Endothelial cell of umbilical vein (primary cell): Measurements from ENCODE around the gene RBMS3. TPM values are rescaled to one million over a fixed set of nuclear protein-coding genes. Genes with fewer than 3 reads are reported as not detected.

ENCODE experiments used
- BruUV-seq: library from RNA; stranded (reverse); fragments of 400-500 nt; replicated peaks from 2 replicates; lab custom pipeline; 2021; lab: Mats Ljungman, UMichigan
- CTCF ChIA-PET: fragments of 300-600, 350-600 bp; sonication (Branson Sonifier 250); formaldehyde crosslinking; loops from one replicate; lab custom pipeline; 2021; ENCODE audit warnings: antibody characterized with exemption, inconsistent platforms; lab: Charles Lee
- POLR2A ChIA-PET: fragments of 300-600, 350-600 bp; sonication (Branson Sonifier 250); formaldehyde crosslinking; loops from one replicate; lab custom pipeline; 2021; ENCODE audit warnings: antibody characterized with exemption, inconsistent platforms; lab: Charles Lee
- DNase-seq: peaks from one replicate; pipeline ENCODE4 v3.0.0-alpha.2; 2011; ENCODE audit warnings: low read depth, low spot score
- FAIRE-seq: peaks from 2 replicates; lab custom pipeline; 2011; peaks lifted over from hg19 to GRCh38; lab: Jason Lieb, UNC
- H2AFZ ChIP-seq: 2 replicates; pipeline ENCODE4 v1.6.0; 2012; ENCODE audit warnings: low read depth, low read length, control low read depth, inconsistent platforms
- H3K27ac ChIP-seq: 2 replicates; pipeline ENCODE4 v1.5.1; 2011; ENCODE audit warnings: low read depth, mild to moderate bottlenecking, control low read depth, low read length, moderate library complexity; ENCODE audit not compliant: insufficient read depth
- H3K27me3 ChIP-seq, 2 experiments: 2 replicates each; pipeline versions ENCODE4 v1.6.0 to v1.6.1; 2011; ENCODE audit warnings: low read length in 2 of 2, mixed read lengths in 1 of 2; ENCODE audit not compliant: control insufficient read depth in 2 of 2, insufficient read depth in 2 of 2
- H3K36me3 ChIP-seq, 2 experiments: 2 replicates in 1 of 2; 3 replicates in 1 of 2; pipeline ENCODE4 v1.5.1; 2011; ENCODE audit warnings: low read length in 2 of 2, mild to moderate bottlenecking in 1 of 2, moderate library complexity in 1 of 2; ENCODE audit not compliant: control insufficient read depth in 2 of 2, insufficient read depth in 2 of 2; ENCODE audit errors: extremely low read depth in 1 of 2
- H3K4me1 ChIP-seq: 3 replicates; pipeline ENCODE4 v1.5.1; 2011; ENCODE audit warnings: mild to moderate bottlenecking, low read length; ENCODE audit not compliant: control insufficient read depth, insufficient read depth; ENCODE audit errors: extremely low read depth
- H3K4me2 ChIP-seq: 2 replicates; pipeline ENCODE4 v1.6.1; 2011; ENCODE audit warnings: low read length, control low read depth, mixed read lengths; ENCODE audit not compliant: insufficient read depth
- H3K4me3 ChIP-seq, 3 experiments: fragments of 200-600 bp in 1 of 3; sonication (generic), shearing (Covaris generic) in 1 of 3; replicated peaks in 1 of 3; 2 replicates each; pipeline ENCODE4 v1.5.1; 2011 to 2016; ENCODE audit warnings: control low read depth in 3 of 3, low read length in 3 of 3, mild to moderate bottlenecking in 2 of 3, inconsistent platforms in 1 of 3, low read depth in 1 of 3, moderate library complexity in 1 of 3; ENCODE audit not compliant: insufficient read depth in 1 of 3
- H3K79me2 ChIP-seq: 2 replicates; pipeline ENCODE4 v1.6.0; 2012; ENCODE audit warnings: low read length, inconsistent platforms; ENCODE audit not compliant: control insufficient read depth, insufficient read depth
- H3K9ac ChIP-seq: replicated peaks from 2 replicates; pipeline ENCODE3; 2011; ENCODE audit warnings: low read length, control low read depth; ENCODE audit not compliant: insufficient read depth; ENCODE audit errors: extremely low read depth
- H3K9me1 ChIP-seq: replicated peaks from 3 replicates; pipeline ENCODE4 v1.6.0; 2011; ENCODE audit warnings: mild to moderate bottlenecking, low read length; ENCODE audit not compliant: control insufficient read depth, insufficient read depth; ENCODE audit errors: extremely low read depth
- H3K9me3 ChIP-seq: replicated peaks from 2 replicates; pipeline ENCODE4 v1.5.1; 2012; ENCODE audit warnings: low read length, inconsistent platforms; ENCODE audit not compliant: control insufficient read depth, insufficient read depth
- H4K20me1 ChIP-seq: replicated peaks from 2 replicates; pipeline ENCODE3; 2011; ENCODE audit warnings: mild to moderate bottlenecking, low read length; ENCODE audit not compliant: control insufficient read depth, insufficient read depth; ENCODE audit errors: extremely low read depth
- EZH2 ChIP-seq: IDR thresholded peaks from 2 replicates; pipeline ENCODE4 v1.6.1; 2012; ENCODE audit warnings: borderline replicate concordance, low read depth, mild to moderate bottlenecking, moderate library complexity, low read length, inconsistent platforms; ENCODE audit not compliant: severe bottlenecking
- FOS ChIP-seq: IDR thresholded peaks from 2 replicates; pipeline ENCODE4 v1.6.1; 2011; ENCODE audit warnings: mild to moderate bottlenecking, low read length, moderate library complexity, borderline replicate concordance; ENCODE audit not compliant: insufficient read depth
- GATA2 ChIP-seq: IDR thresholded peaks from 2 replicates; pipeline ENCODE4 v1.7.0; 2011; ENCODE audit warnings: low read depth, mild to moderate bottlenecking, moderate library complexity, mixed read lengths, low read length; ENCODE audit not compliant: insufficient read length, insufficient read depth
- JUN ChIP-seq: IDR thresholded peaks from 2 replicates; pipeline ENCODE4 v1.6.1; 2011; ENCODE audit warnings: borderline replicate concordance, low read depth; ENCODE audit not compliant: insufficient read length, insufficient read depth
- MYC ChIP-seq: IDR thresholded peaks from one replicate; pipeline ENCODE4 v1.6.1; 2011; ENCODE audit warnings: mild to moderate bottlenecking, low read depth, low read length
- POLR2A ChIP-seq: IDR thresholded peaks from 2 replicates; pipeline ENCODE4 v1.6.1; 2012; ENCODE audit warnings: low read depth, mild to moderate bottlenecking, control low read depth, low read length
- POLR2AphosphoS5 ChIP-seq: IDR thresholded peaks from 2 replicates; pipeline ENCODE4 v1.6.1; 2012; ENCODE audit warnings: low read depth, mild to moderate bottlenecking, control low read depth, low read length, moderate library complexity; ENCODE audit not compliant: insufficient read depth
- dilution Hi-C: fragments of 300-500 bp; cut with MboI; formaldehyde crosslinking; loops from one replicate; pipeline ENCODE4 v1.15.0; 2019; ENCODE audit warnings: low sequenced_read_pairs; ENCODE audit not compliant: extremely low pct_ligation_motif_present
- intact Hi-C: fragments of 100-400 bp; cut with micrococcal nuclease; formaldehyde crosslinking; loops from one replicate; pipeline ENCODE4 v1.10.0; 2022
- polyA plus RNA-seq, 4 experiments: library from polyadenylated mRNA; depleted of rRNA in 3 of 4; stranded (reverse) in 3 of 4; unstranded in 1 of 4; fragments of >200 nt; gene quantifications; 2 replicates each; pipeline versions ENCODE4 v1.2.1 to v1.2.3, GENCODE V29; 2011 to 2012; ENCODE audit warnings: missing spikeins in 1 of 4
- total RNA-seq: library from RNA; stranded (reverse); gene quantifications from 2 replicates; pipeline ENCODE4 v1.2.3, GENCODE V29; 2021
- TF ChIP-seq, protein P1 (sequence below), 2 donors: IDR thresholded peaks; 1 replicate in 1 of 2; 2 replicates in 1 of 2; pipeline ENCODE4 v1.5.1; 2011; ENCODE audit warnings: low read length in 2 of 2, mild to moderate bottlenecking in 2 of 2, moderate library complexity in 2 of 2, control low read depth in 1 of 2, inconsistent platforms in 1 of 2, low read depth in 1 of 2; ENCODE audit not compliant: insufficient read depth in 1 of 2; ENCODE audit errors: extremely low read depth in 1 of 2
- TF ChIP-seq, protein P2 (sequence below): IDR thresholded peaks from 2 replicates; pipeline ENCODE4 v1.6.1; 2011; ENCODE audit not compliant: insufficient read depth, insufficient read length

The RBMS3 gene
- total and polyA plus RNA-seq, 2 donors (not counting 3 experiments of a cell fraction or from before 2014, with no cell fraction given) = 13.6 to 42.3 TPM

DNA sequence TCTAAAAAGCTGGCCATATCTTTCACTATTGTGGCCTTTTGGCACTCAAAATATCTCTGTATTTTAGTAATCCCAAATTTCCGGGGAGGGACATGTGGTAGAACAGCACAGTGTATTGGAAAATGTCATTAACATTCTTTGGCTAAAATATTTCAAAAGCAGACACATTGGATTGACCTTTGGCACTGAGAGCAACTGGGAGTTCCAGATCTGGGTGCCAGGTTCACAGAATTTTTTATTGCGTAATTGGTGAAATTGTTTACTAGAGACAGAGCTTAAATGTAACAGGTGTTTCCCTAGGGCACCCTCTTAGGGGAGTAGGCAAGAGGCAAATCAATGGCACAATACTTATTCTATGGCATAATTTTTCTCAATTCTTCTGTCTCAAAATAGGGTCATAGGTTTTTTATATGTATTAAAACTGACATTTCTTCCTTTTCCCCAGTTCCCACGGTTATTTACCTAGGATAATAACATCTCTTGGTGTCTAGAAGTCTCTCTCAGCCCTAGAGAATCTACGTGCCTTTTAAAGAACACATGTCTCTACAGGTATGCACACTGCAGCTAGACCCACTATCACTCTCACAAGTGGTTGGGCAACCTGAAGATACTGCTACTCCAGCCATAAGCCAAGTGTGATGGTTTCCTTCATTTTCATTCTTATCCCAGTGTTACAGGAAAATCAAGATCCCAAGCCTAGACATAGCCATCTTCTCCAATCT, 10.6 kb downstream of the RBMS3 start:
- FAIRE-seq (no peak), DNase-seq (no peak)
- H3K4me1 ChIP-seq = peaks cover 6% of the 10 kb centered on the region
- no TSS peak for BruUV-seq
- no peak for TF ChIP-seq FOS
- no peak for TF ChIP-seq POLR2A
- no peak for TF ChIP-seq JUN
- TF ChIP-seq, protein P1, sequence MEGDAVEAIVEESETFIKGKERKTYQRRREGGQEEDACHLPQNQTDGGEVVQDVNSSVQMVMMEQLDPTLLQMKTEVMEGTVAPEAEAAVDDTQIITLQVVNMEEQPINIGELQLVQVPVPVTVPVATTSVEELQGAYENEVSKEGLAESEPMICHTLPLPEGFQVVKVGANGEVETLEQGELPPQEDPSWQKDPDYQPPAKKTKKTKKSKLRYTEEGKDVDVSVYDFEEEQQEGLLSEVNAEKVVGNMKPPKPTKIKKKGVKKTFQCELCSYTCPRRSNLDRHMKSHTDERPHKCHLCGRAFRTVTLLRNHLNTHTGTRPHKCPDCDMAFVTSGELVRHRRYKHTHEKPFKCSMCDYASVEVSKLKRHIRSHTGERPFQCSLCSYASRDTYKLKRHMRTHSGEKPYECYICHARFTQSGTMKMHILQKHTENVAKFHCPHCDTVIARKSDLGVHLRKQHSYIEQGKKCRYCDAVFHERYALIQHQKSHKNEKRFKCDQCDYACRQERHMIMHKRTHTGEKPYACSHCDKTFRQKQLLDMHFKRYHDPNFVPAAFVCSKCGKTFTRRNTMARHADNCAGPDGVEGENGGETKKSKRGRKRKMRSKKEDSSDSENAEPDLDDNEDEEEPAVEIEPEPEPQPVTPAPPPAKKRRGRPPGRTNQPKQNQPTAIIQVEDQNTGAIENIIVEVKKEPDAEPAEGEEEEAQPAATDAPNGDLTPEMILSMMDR (IDR thresholded peaks at IDR 0.05; ENCODE audit: extremely low read depth in 1 of 2, insufficient read depth in 1 of 2, low read depth in 1 of 2, low read length in 2 of 2) = no peak
- no peak for TF ChIP-seq POLR2AphosphoS5
- TF ChIP-seq GATA2 = no peak
- no peak for TF ChIP-seq MYC
- TF ChIP-seq, protein P2, sequence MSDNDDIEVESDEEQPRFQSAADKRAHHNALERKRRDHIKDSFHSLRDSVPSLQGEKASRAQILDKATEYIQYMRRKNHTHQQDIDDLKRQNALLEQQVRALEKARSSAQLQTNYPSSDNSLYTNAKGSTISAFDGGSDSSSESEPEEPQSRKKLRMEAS = no peak
- no peak for TF ChIP-seq EZH2
- H2AFZ ChIP-seq = no peak overlapping the region
- intact Hi-C loops = no loop called here
- H3K27ac ChIP-seq = no peak overlapping the region
- H3K9me1 ChIP-seq = no peaks in the 10 kb centered on the region
- dilution Hi-C loops = no loop called here
- H3K36me3 ChIP-seq = peaks cover 0 to 5% of the 10 kb centered on the region in 2 experiments
- CTCF ChIA-PET = interaction anchor here (1.2 kb wide), 1 partner anchor 16 kb away, joined by 4 read pairs; no protein-coding TSS in a partner anchor
- H4K20me1 ChIP-seq = peaks cover 2% of the 10 kb centered on the region
- no peak overlapping the region for H3K4me3 ChIP-seq
- no peak overlapping the region for H3K9ac ChIP-seq
- peaks cover 55% of the 10 kb centered on the region for H3K79me2 ChIP-seq
- no peaks in the 10 kb centered on the region for H3K9me3 ChIP-seq
- H3K27me3 ChIP-seq = no peaks in the 10 kb centered on the region
- POLR2A ChIA-PET = no interaction called here
- no peak overlapping the region for H3K4me2 ChIP-seq
